ENCODE data around the gene PLEKHM1.
A peak's percentile ranks its signal among the peaks of the same experiment; 100 is the strongest.

Gene PLEKHM1

GRCh38 chr17:45395569-45396415 is 94.7 kb downstream of the PLEKHM1 start:
- no peak for DNase-seq

- peak; percentile 93 for DNase-seq
Observed at GRCh38 chr17:45394913-45395568, 95.5 kb downstream of the PLEKHM1 start.

DNA sequence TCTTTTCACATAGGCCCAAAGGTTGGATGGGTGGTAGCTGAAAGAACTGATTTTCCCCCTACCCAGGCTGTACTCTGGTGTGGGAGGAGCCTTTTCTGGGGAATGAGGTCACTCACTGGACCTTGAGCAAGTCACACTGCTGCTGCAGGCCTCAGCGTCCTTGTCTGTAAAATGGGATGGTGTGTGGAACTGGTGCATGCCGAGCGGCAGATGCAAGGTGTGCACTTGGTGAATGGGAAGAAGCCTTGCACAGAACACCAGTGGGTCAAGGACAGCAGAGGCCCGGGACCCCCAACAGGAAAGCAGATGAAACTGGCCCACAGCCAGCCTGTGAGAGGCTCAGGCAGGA is 96.0 kb downstream of the PLEKHM1 start:
- no peak for DNase-seq

DNA sequence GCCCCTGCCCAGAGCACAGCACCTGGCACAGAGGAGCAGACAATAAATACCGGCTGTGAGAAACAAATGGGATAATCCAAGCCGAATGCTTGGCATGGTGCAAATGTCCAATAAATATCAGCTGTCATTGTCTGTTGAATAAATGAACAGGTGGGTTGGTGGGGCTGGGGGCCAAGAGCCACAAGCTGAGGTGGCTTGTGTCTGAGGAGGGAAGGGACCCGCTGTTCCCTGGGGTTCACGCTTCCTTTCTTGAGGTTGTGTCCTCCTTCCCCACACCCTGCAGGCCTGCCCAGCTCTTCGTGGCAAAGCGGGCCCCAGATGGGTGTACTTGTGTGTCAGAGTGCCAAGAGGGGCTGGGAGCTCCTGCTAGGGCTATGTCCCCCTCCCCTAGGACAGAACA is 96.4 kb downstream of the PLEKHM1 start:
- DNase-seq = no peak

GRCh38 chr17:45393411-45393810 is 97.1 kb downstream of the PLEKHM1 start:
- no peak for DNase-seq

DNA sequence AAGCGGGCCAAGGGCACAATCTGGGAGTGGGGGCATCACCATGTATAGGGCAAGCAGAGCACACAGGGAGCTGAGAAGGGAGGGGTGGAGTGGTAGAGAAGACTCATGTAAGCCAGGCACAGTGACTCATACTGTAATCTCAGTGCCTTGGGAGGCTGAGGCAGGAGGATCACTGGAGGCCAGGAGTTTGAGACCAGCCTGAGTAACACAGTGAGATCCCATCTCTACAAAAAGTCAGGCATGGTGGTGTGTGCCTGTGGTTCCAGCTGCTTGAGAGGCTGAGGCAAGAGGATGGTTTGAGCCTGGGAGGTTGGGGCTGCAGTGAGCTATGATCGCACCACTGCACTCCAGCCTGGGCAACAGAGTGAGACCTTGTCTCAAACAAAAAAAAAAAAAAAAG is 98.6 kb downstream of the PLEKHM1 start:
- no peak for DNase-seq

DNA sequence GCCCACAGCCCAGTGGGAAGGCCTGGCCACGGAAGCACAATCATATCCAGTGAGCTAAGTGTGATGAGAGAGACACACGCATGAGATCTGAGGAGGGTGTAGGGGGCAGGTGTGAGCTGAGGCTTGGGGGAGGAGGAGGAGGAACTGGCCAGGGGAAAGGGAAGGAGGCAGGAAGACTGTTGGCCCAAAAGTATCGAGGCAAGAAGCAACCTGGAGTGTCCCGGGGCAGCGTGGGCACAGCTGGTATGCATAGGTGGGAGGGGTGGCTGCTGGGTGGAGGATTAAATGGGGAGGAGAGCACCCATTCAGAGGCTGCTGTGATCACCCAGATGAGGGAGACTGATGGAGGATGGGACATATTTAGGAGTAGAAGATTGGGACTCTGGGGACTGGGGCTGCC is 99.2 kb downstream of the PLEKHM1 start:
- DNase-seq = no peak

DNA sequence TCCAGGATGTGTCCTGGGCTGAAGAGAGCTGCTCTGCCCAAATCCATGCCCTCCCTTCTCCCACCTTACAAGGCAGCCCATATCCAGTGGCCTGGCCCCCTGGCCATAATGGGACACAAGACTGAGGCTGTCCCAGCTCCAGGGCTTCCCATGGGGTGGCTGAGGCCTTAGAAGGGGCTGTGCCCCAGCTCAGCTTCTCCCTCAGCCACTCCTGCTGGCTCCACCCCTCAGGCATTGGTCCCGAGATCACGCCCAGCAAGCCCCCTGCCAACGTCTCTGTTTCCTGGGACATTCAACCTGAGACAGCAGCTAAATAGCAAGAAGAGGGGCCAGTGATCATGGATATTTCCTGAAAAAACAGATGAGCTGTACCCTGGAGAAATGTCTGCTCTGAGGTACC is 101.2 kb downstream of the PLEKHM1 start:
- no peak for DNase-seq

- no peak for DNase-seq
Observed at GRCh38 chr17:45388604-45389325, 101.8 kb downstream of the PLEKHM1 start.

GRCh38 chr17:45387739-45388138 is 102.8 kb downstream of the PLEKHM1 start:
- DNase-seq = no peak

GRCh38 chr17:45386178-45386577 is 104.3 kb downstream of the PLEKHM1 start:
- no peak for DNase-seq
